ENCODE data around the gene CASS4.
"Not testable (repeated sequence)": the region's sequence is repeated elsewhere in the genome, so short reads cannot be mapped to it uniquely, and the experiment has no call there.

CASS4 gene

GRCh38 chr20:56385130-56385529, 26.9 kb upstream of the CASS4 start:
- TF ChIP-seq CTCF (IDR thresholded peaks at IDR 0.05), result no peak
- TF ChIP-seq ZFX (IDR thresholded peaks at IDR 0.05; ENCODE audit: borderline replicate concordance), result no peak
- H3K27ac ChIP-seq, result no peak overlapping the region

GRCh38 chr20:56386219-56386618, 25.8 kb upstream of the CASS4 start:
- H3K27ac ChIP-seq, result no peak overlapping the region
- TF ChIP-seq CTCF (IDR thresholded peaks at IDR 0.05) (no peak), ZFX (IDR thresholded peaks at IDR 0.05; ENCODE audit: borderline replicate concordance) (no peak)

GRCh38 chr20:56388882-56389281, 23.2 kb upstream of the CASS4 start:
- no peak for TF ChIP-seq CTCF (IDR thresholded peaks at IDR 0.05)
- TF ChIP-seq ZFX (IDR thresholded peaks at IDR 0.05; ENCODE audit: borderline replicate concordance), result no peak
- no peak overlapping the region for H3K27ac ChIP-seq

GRCh38 chr20:56389807-56390206, 22.3 kb upstream of the CASS4 start:
- H3K27ac ChIP-seq, result no peak overlapping the region
- TF ChIP-seq CTCF (IDR thresholded peaks at IDR 0.05), result no peak
- no peak for TF ChIP-seq ZFX (IDR thresholded peaks at IDR 0.05; ENCODE audit: borderline replicate concordance)

- H3K27ac ChIP-seq, result not testable (repeated sequence)
Observed at GRCh38 chr20:56390396-56390795, 21.7 kb upstream of the CASS4 start.

GRCh38 chr20:56391037-56391436, 21.0 kb upstream of the CASS4 start:
- TF ChIP-seq ZFX (IDR thresholded peaks at IDR 0.05; ENCODE audit: borderline replicate concordance) (no peak), CTCF (IDR thresholded peaks at IDR 0.05) (no peak)
- H3K27ac ChIP-seq, result peak overlapping the region; percentile 95

- H3K27ac ChIP-seq, result peak overlapping the region; percentile 95
- TF ChIP-seq CTCF (IDR thresholded peaks at IDR 0.05), result no peak
- TF ChIP-seq ZFX (IDR thresholded peaks at IDR 0.05; ENCODE audit: borderline replicate concordance), result no peak
Observed at GRCh38 chr20:56391596-56392131, 20.4 kb upstream of the CASS4 start.

Measured in 22Rv1 (cell line).